ENCODE data around the gene C6orf47. TPM values are rescaled to one million over a fixed set of nuclear protein-coding genes. Genes with fewer than 3 reads are reported as not detected.

Gene C6orf47, protein sequence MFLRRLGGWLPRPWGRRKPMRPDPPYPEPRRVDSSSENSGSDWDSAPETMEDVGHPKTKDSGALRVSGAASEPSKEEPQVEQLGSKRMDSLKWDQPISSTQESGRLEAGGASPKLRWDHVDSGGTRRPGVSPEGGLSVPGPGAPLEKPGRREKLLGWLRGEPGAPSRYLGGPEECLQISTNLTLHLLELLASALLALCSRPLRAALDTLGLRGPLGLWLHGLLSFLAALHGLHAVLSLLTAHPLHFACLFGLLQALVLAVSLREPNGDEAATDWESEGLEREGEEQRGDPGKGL
- total RNA-seq = 22.6 and 28.4 TPM in 2 replicates

GRCh38 chr6:31660381-31661261 lies at the start of gene C6orf47:
Gene C6orf47, minus strand, starts transcription at chr6:31660778. Its CDS starts 831 bp downstream, at chr6:31659947.

GRCh38 chr6:31706599-31706998 lies 46.0 kb upstream of the C6orf47 start, which contains the start of gene LY6G6F:
Gene LY6G6F, plus strand, starts transcription at chr6:31706866. Its CDS starts 41 bp downstream, at chr6:31706907.

GRCh38 chr6:31702819-31703716 lies 42.5 kb upstream of the C6orf47 start, which contains the start of gene ABHD16A:
Gene ABHD16A, minus strand, starts transcription at chr6:31703324. Its CDS starts 43 bp downstream, at chr6:31703281.

GRCh38 chr6:31680226-31681134 lies 19.9 kb upstream of the C6orf47 start, which contains the start of gene LY6G5C:
Gene LY6G5C, minus strand, starts transcription at chr6:31681067. Its CDS starts 694 bp downstream, at chr6:31680373.

DNA sequence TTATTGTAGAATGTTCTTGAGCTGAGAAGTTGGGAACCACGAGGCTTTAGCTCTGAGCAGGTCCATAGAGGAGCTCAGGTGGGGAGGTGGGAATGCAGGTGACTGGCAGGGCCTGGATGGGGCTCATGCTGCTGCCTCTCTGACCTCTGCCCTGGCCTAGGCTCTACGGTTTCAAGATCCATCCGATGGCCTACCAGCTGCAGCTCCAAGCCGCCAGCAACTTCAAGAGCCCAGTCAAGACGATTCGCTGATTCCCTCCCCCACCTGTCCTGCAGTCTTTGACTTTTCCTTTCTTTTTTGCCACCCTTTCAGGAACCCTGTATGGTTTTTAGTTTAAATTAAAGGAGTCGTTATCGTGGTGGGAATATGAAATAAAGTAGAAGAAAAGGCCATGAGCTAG lies 9.1 kb upstream of the C6orf47 start, which contains the start of gene LY6G5B:
Gene LY6G5B, plus strand, starts transcription at position 301 of the 400 bp plus-strand sequence. CDS start 975 bp downstream, outside the sequence.

DNA sequence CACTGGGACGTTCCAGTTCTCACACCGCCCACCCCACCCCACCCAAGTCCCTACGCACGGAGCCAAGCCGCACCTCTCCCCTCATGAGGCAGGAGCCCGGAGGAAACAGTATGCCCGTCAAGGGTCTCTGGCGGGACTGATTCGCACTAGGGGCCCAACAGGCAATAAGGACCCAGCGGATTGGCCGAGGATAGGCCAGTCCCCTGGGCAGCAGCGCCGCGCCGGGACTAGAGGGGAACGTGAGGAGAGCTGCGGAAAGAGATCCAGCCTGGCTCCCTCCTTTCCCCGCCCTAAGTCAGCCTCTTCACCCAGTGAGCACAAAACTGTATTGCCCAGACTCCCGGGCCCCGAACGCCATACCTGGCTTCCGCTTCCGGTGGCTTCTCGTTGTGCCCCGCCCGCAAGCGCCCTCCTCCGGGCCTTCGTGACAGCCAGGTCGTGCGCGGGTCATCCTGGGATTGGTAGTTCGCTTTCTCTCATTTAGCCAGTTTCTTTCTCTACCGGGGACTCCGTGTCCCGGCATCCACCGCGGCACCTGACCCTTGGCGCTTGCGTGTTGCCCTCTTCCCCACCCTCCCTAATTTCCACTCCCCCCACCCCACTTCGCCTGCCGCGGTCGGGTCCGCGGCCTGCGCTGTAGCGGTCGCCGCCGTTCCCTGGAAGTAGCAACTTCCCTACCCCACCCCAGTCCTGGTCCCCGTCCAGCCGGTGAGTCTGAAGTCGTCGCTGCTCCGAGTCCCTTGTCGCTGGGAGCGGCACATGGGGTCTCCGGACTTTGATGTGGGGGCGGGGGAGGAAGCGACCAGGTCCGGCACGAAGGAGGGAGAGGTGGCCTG lies 5.1 kb upstream of the C6orf47 start, which contains the start of gene CSNK2B:
Gene CSNK2B, plus strand, starts transcription at position 580 of the 836 bp plus-strand sequence. CDS start 752 bp downstream, outside the sequence.

GRCh38 chr6:31664790-31665500 lies 4.4 kb upstream of the C6orf47 start, which contains the start of gene GPANK1:
Gene GPANK1, minus strand, starts transcription at chr6:31664997. Its CDS starts 519 bp downstream, at chr6:31664478.

DNA sequence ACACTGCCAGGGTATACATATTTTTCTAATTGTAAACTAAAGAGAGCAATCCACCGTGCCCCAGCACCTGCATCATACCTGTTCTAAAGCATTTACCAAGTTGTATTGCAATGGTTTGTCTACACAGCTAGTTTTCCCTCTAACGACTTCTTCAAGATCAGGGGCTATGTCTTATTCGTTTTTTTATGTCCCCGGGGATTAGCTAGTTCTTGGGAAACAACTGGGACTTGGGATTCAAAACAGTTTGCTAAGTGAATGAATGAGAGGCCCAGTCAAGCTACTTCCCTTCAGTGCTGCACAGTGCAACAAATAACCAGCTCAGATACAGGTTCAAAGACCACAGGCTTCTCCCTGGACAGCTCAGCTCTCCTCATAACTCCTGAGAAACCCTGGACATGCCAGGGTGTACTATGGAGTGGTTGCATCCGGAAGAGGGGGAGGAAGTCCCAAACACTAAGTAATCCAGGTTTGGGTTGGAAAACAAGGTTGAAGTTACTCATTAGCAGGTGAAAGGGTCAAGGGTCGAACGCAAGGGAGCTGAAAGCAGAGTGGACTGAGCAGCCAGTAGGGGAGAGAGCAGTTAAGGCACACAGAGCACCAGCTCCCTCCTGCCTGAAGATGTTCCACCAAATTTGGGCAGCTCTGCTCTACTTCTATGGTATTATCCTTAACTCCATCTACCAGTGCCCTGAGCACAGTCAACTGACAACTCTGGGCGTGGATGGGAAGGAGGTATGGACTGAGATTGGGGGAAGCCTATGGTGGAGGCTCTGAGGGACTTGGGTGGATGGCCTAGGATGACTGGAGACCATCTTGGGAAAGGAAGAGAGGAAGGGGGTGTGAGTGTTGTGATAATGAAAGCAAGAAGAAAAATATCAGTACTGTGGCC lies 5.0 kb downstream of the C6orf47 start, which contains the start of gene APOM:
Gene APOM, plus strand, starts transcription at position 546 of the 889 bp plus-strand sequence. Its CDS starts 73 bp downstream, at position 619.

DNA sequence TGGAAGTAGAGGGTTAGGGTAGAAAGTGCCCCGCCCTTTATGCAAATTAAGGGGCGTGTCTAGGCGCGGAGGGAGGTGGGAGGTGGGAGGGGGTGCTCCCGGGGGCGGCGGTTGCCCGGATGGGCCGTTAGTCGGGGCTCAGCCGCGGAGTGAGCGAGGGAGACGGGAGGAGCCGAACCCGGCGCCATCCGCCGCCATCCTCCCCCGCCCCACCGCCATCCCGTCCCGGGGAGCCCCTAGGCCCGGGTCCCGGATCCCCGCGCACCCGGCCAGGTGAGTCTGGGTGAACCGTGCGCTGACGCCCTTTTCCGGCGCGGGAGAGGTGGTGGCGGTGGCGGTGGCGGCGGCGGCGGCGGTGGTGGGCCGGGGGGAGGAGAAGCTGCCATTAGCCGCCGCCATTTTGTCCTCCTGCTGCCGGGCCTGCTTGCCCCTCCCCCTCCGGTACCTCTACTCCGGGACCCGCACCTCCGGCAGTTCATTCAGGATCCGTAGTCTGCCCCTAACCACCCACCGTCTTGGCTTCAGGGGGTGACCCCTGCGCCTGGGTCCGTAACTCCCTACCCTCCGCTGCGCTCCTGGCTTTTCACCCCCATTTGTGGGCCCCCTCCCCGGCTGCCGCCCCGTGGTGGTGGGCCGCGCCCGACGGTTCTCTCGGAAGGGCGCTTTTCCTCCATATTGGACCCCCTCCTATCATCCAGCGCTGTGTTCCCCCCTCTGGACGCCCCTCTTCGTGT lies 39.8 kb downstream of the C6orf47 start, which contains the start of gene PRRC2A:
Gene PRRC2A, plus strand, starts transcription at position 130 of the 734 bp plus-strand sequence. CDS start 2,075 bp downstream, outside the sequence.

GRCh38 chr6:31614684-31615578 lies 45.6 kb downstream of the C6orf47 start, which contains the start of gene AIF1:
Gene AIF1, plus strand, starts transcription at chr6:31615234. Its CDS starts 96 bp downstream, at chr6:31615330.

Other genes starting within 250 kb of the C6orf47 start
- gene MICB, start 162.6 kb downstream of the C6orf47 start, total RNA-seq = 11.6 and 21.9 TPM in 2 replicates
- not detected in 2 replicates for gene MCCD1, start 131.8 kb downstream of the C6orf47 start, total RNA-seq
- gene DDX39B, start 118.8 kb downstream of the C6orf47 start, total RNA-seq = 355 and 485 TPM in 2 replicates
- 2.0 and 3.0 TPM in 2 replicates for gene ATP6V1G2, start 114.2 kb downstream of the C6orf47 start, total RNA-seq
- 26.0 and 36.1 TPM in 2 replicates for gene NFKBIL1, start 113.2 kb downstream of the C6orf47 start, total RNA-seq
- not detected in 2 replicates for gene LTA, start 88.5 kb downstream of the C6orf47 start, total RNA-seq
- gene TNF, start 85.2 kb downstream of the C6orf47 start, total RNA-seq = not detected in 2 replicates
- 0.25 TPM in 1 of 2 replicates, not detected in the other for gene LTB, start 78.4 kb downstream of the C6orf47 start, total RNA-seq
- gene LST1, start 74.5 kb downstream of the C6orf47 start, total RNA-seq = not detected in 2 replicates
- not detected in 2 replicates for gene NCR3, start 67.8 kb downstream of the C6orf47 start, total RNA-seq
- gene AIF1, start 45.5 kb downstream of the C6orf47 start, total RNA-seq = not detected in 2 replicates
- gene PRRC2A, start 40.1 kb downstream of the C6orf47 start, total RNA-seq = 42.2 and 46.1 TPM in 2 replicates
- 122 and 128 TPM in 2 replicates for gene BAG6, start 8.1 kb downstream of the C6orf47 start, total RNA-seq
- 0.89 and 1.2 TPM in 2 replicates for gene APOM, start 4.9 kb downstream of the C6orf47 start, total RNA-seq
- 13.0 and 18.5 TPM in 2 replicates for gene GPANK1, start 4.2 kb upstream of the C6orf47 start, total RNA-seq
- 82.2 and 114 TPM in 2 replicates for gene CSNK2B, start 5.3 kb upstream of the C6orf47 start, total RNA-seq
- 3.0 and 3.4 TPM in 2 replicates for gene LY6G5B, start 9.2 kb upstream of the C6orf47 start, total RNA-seq
- 0.33 and 0.37 TPM in 2 replicates for gene LY6G5C, start 20.3 kb upstream of the C6orf47 start, total RNA-seq
- gene ABHD16A, start 42.5 kb upstream of the C6orf47 start, total RNA-seq = 42.8 and 50.0 TPM in 2 replicates
- gene LY6G6F, start 46.1 kb upstream of the C6orf47 start, total RNA-seq = not detected in 2 replicates
- not detected in 2 replicates for gene LY6G6D, start 54.6 kb upstream of the C6orf47 start, total RNA-seq
- not detected in 2 replicates for gene LY6G6C, start 61.0 kb upstream of the C6orf47 start, total RNA-seq
- not detected in 2 replicates for gene MPIG6B, start 62.6 kb upstream of the C6orf47 start, total RNA-seq
- gene DDAH2, start 68.5 kb upstream of the C6orf47 start, total RNA-seq = 39.3 and 81.0 TPM in 2 replicates
- gene CLIC1, start 75.8 kb upstream of the C6orf47 start, total RNA-seq = 791 and 1,362 TPM in 2 replicates
- 13.0 and 21.6 TPM in 2 replicates for gene MSH5, start 79.2 kb upstream of the C6orf47 start, total RNA-seq
- 1.00 and 1.2 TPM in 2 replicates for gene SAPCD1, start 101.9 kb upstream of the C6orf47 start, total RNA-seq
- gene VWA7, start 116.5 kb upstream of the C6orf47 start, total RNA-seq = 0.11 and 0.25 TPM in 2 replicates
- 68.7 and 88.5 TPM in 2 replicates for gene VARS1, start 135.0 kb upstream of the C6orf47 start, total RNA-seq
- gene LSM2, start 146.2 kb upstream of the C6orf47 start, total RNA-seq = 34.9 and 48.9 TPM in 2 replicates
- 0.89 and 1.7 TPM in 2 replicates for gene HSPA1L, start 154.5 kb upstream of the C6orf47 start, total RNA-seq
- gene HSPA1A, start 154.8 kb upstream of the C6orf47 start, total RNA-seq = 60.4 and 107 TPM in 2 replicates
- gene HSPA1B, start 167.0 kb upstream of the C6orf47 start, total RNA-seq = 94.5 and 181 TPM in 2 replicates
- 72.7 and 128 TPM in 2 replicates for gene NEU1, start 202.0 kb upstream of the C6orf47 start, total RNA-seq
- gene SLC44A4, start 218.2 kb upstream of the C6orf47 start, total RNA-seq = 0.25 TPM in 1 of 2 replicates, not detected in the other
- gene EHMT2, start 236.9 kb upstream of the C6orf47 start, total RNA-seq = 74.0 and 94.5 TPM in 2 replicates
- 4.9 and 8.1 TPM in 2 replicates for gene ZBTB12, start 241.3 kb upstream of the C6orf47 start, total RNA-seq

All from uterine smooth muscle cell (primary cell).